ENCODE measurements around the gene CEBPG.

The CEBPG gene

GRCh38 chr19:33383720-33384292, 10.3 kb downstream of the CEBPG start:
- no peak for DNase-seq

- DNase-seq = no peak
Observed at GRCh38 chr19:33384983-33385382, 11.5 kb downstream of the CEBPG start.

GRCh38 chr19:33385956-33386355, 12.4 kb downstream of the CEBPG start:
- no peak for DNase-seq

GRCh38 chr19:33386361-33386858, 12.9 kb downstream of the CEBPG start:
- no peak for DNase-seq

GRCh38 chr19:33387351-33388230, 14.1 kb downstream of the CEBPG start:
- no peak for DNase-seq

- no peak for DNase-seq
Observed at GRCh38 chr19:33388231-33388724, 14.8 kb downstream of the CEBPG start.

- DNase-seq = no peak
Observed at GRCh38 chr19:33388725-33389420, 15.4 kb downstream of the CEBPG start.

GRCh38 chr19:33389421-33390100, 16.1 kb downstream of the CEBPG start:
- DNase-seq = no peak

GRCh38 chr19:33390101-33390907, 16.8 kb downstream of the CEBPG start:
- no peak for DNase-seq

- no peak for DNase-seq
Observed at GRCh38 chr19:33390908-33391630, 17.6 kb downstream of the CEBPG start.

GRCh38 chr19:33391631-33392249, 18.2 kb downstream of the CEBPG start:
- DNase-seq = no peak

GRCh38 chr19:33392341-33393285, 19.1 kb downstream of the CEBPG start:
- DNase-seq = no peak

GRCh38 chr19:33393286-33394005, 19.9 kb downstream of the CEBPG start:
- DNase-seq = no peak

- no peak for DNase-seq
Observed at GRCh38 chr19:33394006-33394722, 20.7 kb downstream of the CEBPG start.

GRCh38 chr19:33394723-33395560, 21.4 kb downstream of the CEBPG start:
- DNase-seq = no peak

GRCh38 chr19:33395561-33396550, 22.3 kb downstream of the CEBPG start:
- DNase-seq = no peak
